Purkinje cell (primary cell): ENCODE results near the gene WFDC12. TPM values are rescaled to one million over a fixed set of nuclear protein-coding genes. Genes with fewer than 3 reads are reported as not detected.

Source experiments
- polyA plus RNA-seq: library from polyadenylated mRNA; unstranded; fragments of >200 nt; fragmentation: Nextera tagmentation; gene quantifications from 2 replicates; pipeline ENCODE4 v1.2.1, GENCODE V29; 2014

WFDC12 gene
- not detected in 2 replicates for polyA plus RNA-seq

GRCh38 chr20:45124365-45124764 lies at the start of gene WFDC12:
TSS of gene WFDC12 (minus strand) at chr20:45124465. CDS start at chr20:45124447, 18 bp downstream.

DNA sequence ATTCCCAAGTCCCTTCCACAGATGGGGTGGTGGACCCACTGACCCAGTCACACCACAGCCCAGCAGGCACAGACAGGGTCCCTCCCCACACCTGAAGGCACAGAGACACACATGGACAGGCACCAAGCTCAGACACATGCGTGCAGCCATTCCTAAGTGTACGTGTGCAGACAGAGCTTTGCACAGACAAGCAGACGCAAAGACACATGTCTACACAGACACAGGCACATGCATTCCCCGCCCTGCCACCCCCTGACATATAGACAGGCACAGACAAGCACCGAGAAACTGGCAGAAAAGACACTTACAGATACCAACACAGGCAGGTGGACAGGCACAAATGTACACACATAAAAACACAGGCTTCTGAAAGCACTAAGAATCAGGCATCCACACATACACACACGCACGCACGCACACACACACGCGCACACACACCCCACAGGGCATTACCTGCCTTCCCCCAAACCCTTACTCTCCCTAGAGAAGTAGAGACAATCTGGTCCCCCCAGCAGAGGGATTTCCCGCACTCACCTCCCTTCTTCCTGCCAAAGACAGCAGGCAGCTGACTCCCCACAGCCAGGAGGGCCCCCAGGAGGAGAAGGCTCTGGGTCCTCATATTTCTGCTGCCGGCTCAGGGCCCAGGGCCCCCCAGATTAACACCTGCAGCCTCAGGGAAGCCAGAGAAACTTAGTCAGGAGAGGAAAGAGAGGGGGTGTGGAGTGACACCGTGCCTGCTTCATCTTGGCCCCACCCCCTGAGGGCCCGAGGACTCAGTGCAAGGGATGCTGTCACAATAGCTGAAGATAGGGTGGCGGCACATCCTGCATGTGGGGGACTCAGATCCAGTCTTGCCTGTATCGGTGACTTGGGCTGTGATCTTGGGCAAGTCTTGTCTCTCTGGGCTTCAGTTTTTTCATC lies 9.5 kb downstream of the WFDC12 start, which contains the start of gene WFDC5:
TSS of gene WFDC5 (minus strand) at position 710 of the 921 bp plus-strand sequence. CDS start at position 619, 91 bp downstream.

DNA sequence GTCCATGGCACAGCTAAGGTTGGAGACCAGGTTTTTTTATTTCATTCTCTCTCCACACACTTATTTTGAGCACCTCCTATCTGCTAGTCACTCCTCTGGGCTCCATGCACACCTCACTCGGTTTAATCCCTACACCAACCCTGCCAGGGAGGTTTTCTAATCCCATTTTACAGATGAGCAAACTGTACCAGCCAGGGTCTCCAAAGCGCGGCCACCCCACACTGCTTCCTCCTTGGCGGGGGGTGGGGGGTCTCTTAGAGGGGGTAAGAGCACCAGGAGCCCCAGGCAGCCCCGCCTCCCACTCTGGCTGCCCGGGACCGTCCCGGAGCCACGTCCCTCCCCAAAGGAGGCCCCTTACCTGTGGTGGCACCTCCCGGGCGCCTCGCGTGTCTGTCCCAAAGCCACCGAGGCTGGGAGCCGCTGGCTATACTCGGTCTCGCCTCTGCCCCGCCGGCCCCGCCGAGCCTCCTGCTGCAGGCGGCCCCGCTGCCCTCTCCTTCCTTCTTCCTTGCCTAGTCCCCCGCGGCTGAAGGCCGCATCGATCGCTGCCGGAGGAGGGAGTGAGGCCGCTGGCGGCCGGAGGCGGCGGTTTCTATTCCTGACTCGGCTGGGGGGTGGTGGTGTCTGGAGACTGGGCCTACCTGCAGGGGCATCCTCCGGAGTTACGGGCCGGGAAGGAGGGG lies 23.6 kb downstream of the WFDC12 start, which contains the start of gene KCNS1:
TSS of gene KCNS1 (minus strand) at position 565 of the 683 bp plus-strand sequence. CDS start 1,891 bp downstream, outside the sequence.

Other genes with a start within 250 kb of the WFDC12 start
- gene YWHAB, start 238.8 kb downstream of the WFDC12 start, polyA plus RNA-seq: 446 and 447 TPM in 2 replicates
- 1.1 and 2.0 TPM in 2 replicates for gene PABPC1L, start 214.4 kb downstream of the WFDC12 start, polyA plus RNA-seq
- gene TOMM34, start 164.1 kb downstream of the WFDC12 start, polyA plus RNA-seq: 7.6 and 14.2 TPM in 2 replicates
- 4.8 and 22.6 TPM in 2 replicates for gene STK4, start 158.0 kb downstream of the WFDC12 start, polyA plus RNA-seq
- 1.2 and 2.7 TPM in 2 replicates for gene KCNS1, start 23.3 kb downstream of the WFDC12 start, polyA plus RNA-seq
- gene WFDC5, start 9.3 kb downstream of the WFDC12 start, polyA plus RNA-seq: not detected in 2 replicates
- gene PI3, start 50.4 kb upstream of the WFDC12 start, polyA plus RNA-seq: not detected in 2 replicates
- not detected in 2 replicates for gene SEMG1, start 82.6 kb upstream of the WFDC12 start, polyA plus RNA-seq
- not detected in 2 replicates for gene SEMG2, start 96.9 kb upstream of the WFDC12 start, polyA plus RNA-seq
- gene SLPI, start 130.1 kb upstream of the WFDC12 start, polyA plus RNA-seq: not detected in 2 replicates
- not detected in 2 replicates for gene RBPJL, start 182.4 kb upstream of the WFDC12 start, polyA plus RNA-seq
- gene MATN4, start 183.8 kb upstream of the WFDC12 start, polyA plus RNA-seq: not detected in 2 replicates
- 0.42 and 0.70 TPM in 2 replicates for gene SDC4, start 224.0 kb upstream of the WFDC12 start, polyA plus RNA-seq
- 21.0 and 36.5 TPM in 2 replicates for gene SYS1, start 238.7 kb upstream of the WFDC12 start, polyA plus RNA-seq